AG09309 (cell line): ENCODE data around the gene PLCH2.

ENCODE experiments used
- DNase-seq: peaks from one replicate; pipeline ENCODE4 v3.0.0-alpha.2; 2010; ENCODE audit warnings: low read depth
- H3K4me3 ChIP-seq: 2 replicates; pipeline ENCODE4 v1.5.1; 2011; ENCODE audit warnings: mild to moderate bottlenecking, low read depth, low read length, moderate library complexity; ENCODE audit not compliant: control insufficient read depth
- TF ChIP-seq, protein P1 (sequence below): IDR thresholded peaks from 2 replicates; pipeline ENCODE4 v1.5.1; 2011; ENCODE audit warnings: mild to moderate bottlenecking, low read depth, low read length, inconsistent platforms; ENCODE audit not compliant: insufficient read depth, control insufficient read depth; ENCODE audit errors: missing control alignments

PLCH2 gene

DNA sequence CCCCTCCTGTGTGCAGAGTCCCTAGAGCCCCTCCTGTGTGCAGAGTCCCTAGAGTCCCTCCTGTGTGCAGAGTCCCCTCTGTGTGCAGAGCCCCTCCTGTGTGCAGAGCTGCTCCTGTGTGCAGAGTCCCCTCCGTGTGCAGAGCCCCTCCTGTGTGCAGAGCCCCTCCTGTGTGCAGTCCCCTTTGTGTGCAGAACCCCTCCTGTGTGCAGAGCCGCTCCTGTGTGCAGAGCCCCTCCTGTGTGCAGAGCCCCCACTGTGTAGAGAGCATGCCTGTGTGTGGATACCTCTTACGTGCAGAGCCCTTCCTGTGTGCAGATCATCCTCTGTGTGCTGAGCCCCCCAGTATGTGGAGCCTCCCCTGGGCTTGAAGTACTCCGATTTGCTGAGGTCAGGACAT, 62.3 kb downstream of the PLCH2 start:
- TF ChIP-seq, protein P1, sequence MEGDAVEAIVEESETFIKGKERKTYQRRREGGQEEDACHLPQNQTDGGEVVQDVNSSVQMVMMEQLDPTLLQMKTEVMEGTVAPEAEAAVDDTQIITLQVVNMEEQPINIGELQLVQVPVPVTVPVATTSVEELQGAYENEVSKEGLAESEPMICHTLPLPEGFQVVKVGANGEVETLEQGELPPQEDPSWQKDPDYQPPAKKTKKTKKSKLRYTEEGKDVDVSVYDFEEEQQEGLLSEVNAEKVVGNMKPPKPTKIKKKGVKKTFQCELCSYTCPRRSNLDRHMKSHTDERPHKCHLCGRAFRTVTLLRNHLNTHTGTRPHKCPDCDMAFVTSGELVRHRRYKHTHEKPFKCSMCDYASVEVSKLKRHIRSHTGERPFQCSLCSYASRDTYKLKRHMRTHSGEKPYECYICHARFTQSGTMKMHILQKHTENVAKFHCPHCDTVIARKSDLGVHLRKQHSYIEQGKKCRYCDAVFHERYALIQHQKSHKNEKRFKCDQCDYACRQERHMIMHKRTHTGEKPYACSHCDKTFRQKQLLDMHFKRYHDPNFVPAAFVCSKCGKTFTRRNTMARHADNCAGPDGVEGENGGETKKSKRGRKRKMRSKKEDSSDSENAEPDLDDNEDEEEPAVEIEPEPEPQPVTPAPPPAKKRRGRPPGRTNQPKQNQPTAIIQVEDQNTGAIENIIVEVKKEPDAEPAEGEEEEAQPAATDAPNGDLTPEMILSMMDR, result no peak
- H3K4me3 ChIP-seq, result no peak overlapping the region
- no peak for DNase-seq

DNA sequence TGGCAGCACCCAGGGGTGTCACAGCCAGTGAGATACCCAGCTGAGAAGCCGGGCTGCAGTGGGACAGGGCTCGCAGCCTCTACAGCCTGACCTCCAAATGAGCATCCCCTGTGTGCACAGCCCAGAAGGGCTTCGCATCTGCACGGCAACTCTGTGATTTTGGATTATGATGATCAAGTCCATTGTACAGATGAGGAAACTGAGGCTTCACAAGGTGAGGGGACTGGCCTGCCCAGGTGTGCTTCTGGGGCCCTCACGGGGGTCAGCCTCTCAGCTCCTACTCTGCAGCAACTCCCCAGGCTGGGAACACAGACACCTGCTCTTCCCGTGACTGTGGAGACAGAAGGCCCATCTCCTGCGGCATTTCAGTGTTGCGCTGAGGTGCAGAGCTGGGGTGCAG, 62.8 kb downstream of the PLCH2 start:
- DNase-seq, result no peak

DNA sequence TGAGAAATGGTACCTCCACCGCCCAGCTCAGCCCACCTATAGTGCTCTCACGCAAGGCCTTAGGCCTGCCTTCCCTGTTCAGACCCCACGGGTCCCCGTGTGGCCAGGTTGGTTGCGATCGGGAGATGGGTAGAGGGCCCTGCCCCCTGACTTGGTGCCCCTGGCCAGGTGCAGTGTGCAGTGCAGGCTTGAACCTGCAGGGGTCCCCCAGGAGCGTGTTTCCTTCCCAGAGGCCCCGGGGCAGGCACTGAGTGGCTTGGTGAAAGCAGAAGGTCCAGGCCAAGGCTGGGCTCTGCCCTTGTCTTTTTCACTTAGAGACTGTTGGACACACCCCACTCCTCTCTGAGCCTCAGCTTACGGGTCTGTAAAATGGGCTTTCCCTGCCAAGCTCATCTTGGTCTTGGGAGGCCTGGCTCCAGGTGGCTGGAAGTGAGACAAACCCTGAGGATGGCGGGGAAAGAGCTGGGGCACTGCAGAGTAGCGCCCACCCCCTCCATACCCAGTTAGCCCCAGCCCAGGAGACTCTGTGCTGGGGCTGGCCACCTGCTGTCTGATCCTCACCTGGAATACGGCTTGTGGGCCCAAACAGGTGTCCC, 63.3 kb downstream of the PLCH2 start:
- TF ChIP-seq, protein P1, result peak; percentile 33
- no peak for DNase-seq
- no peak overlapping the region for H3K4me3 ChIP-seq

More for the DNA sequence above, 62.8 kb downstream of the PLCH2 start:
- H3K4me3 ChIP-seq, result no peak overlapping the region
- TF ChIP-seq, protein P1, result no peak

- DNase-seq, result no peak
- TF ChIP-seq, protein P1, result no peak
Observed at GRCh38 chr1:2540816-2541492, 64.9 kb downstream of the PLCH2 start.

DNA sequence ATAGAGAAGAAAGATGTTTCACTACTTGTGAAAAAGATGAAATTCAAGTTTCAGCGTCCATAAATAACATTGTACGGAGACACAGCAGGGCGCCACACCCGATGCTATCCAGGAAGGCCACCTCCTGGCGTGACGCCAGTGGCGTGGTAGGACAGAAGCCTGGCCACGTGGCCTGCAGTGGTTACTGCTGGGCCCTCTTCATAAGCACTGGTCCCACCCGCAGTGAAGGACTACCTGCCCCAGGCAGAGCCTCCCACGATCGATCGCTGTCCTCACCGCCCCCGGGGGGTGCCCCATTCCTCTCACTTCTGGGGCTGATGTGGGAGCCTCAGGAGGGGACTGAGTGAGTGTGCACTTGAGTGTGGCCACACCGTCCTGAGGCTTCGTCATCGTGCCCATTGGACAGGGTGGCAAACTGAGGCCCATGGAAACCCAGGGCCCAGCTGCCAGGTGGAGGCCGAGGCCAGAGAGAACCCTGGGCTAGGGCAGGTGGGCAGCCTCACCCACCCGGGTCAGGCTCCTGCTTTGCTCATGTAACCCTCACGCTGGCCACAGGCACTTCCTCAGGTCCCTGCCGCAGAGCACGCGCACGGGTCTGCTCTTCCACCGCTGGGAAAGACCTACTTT, 65.6 kb downstream of the PLCH2 start:
- H3K4me3 ChIP-seq, result no peak overlapping the region
- no peak for DNase-seq
- TF ChIP-seq, protein P1, result no peak

More at GRCh38 chr1:2540816-2541492, 64.9 kb downstream of the PLCH2 start:
- H3K4me3 ChIP-seq, result no peak overlapping the region

GRCh38 chr1:2542246-2542915, 66.3 kb downstream of the PLCH2 start:
- TF ChIP-seq, protein P1, result no peak
- no peak for DNase-seq
- H3K4me3 ChIP-seq, result no peak overlapping the region
